ENCODE results near the gene FGF12. TPM values are rescaled to one million over a fixed set of nuclear protein-coding genes. Genes with fewer than 3 reads are reported as not detected.

FGF12 gene
- polyA plus RNA-seq, 2 of the 4 experiments (the other 2 are of a cell fraction) = 0.63 to 1.1 TPM

- TF ChIP-seq RARB (CRISPR knock-in tag; IDR thresholded peaks at IDR 0.05) = no peak
- TF ChIP-seq EHF (CRISPR knock-in tag; IDR thresholded peaks at IDR 0.05) = no peak
Observed at GRCh38 chr3:192685801-192686200, 41.5 kb downstream of the FGF12 start (continued).

GRCh38 chr3:192684151-192684550 lies 43.2 kb downstream of the FGF12 start:
- H3K9me3 ChIP-seq = no peaks in the 10 kb centered on the region
- no peak for ATAC-seq
- no peak for DNase-seq (ENCODE audit: low read depth in 1 of 2, low spot score in 1 of 2)
- no peaks in the 10 kb centered on the region for H3K4me1 ChIP-seq
- no peak for TF ChIP-seq RARB (CRISPR knock-in tag; IDR thresholded peaks at IDR 0.05)
- no peak for TF ChIP-seq NPAS2 (CRISPR knock-in tag; IDR thresholded peaks at IDR 0.05; ENCODE audit: borderline replicate concordance)
- no peak for TF ChIP-seq MAFK (IDR thresholded peaks at IDR 0.05; ENCODE audit: partially characterized antibody)
- no peak for TF ChIP-seq SMC3 (IDR thresholded peaks at IDR 0.05)
- no peak for TF ChIP-seq E2F6 (IDR thresholded peaks at IDR 0.05; ENCODE audit: borderline replicate concordance, low read depth)
- TF ChIP-seq POLR2A (IDR thresholded peaks at IDR 0.05; ENCODE audit: low read length) = no peak
- TF ChIP-seq TFCP2L1 (CRISPR knock-in tag; IDR thresholded peaks at IDR 0.05) = no peak
- TF ChIP-seq HDAC2 (IDR thresholded peaks at IDR 0.05) = no peak
- TF ChIP-seq CHD2 (IDR thresholded peaks at IDR 0.05; ENCODE audit: low read length, partially characterized antibody) = no peak
- no peak for TF ChIP-seq HOXB13 (CRISPR knock-in tag; IDR thresholded peaks at IDR 0.05; ENCODE audit: low read depth)
- H3K27ac ChIP-seq = no peak overlapping the region
- ChIA-PET POLR2A (no interaction called here), CTCF (no interaction called here)
- no peak overlapping the region for H3K4me2 ChIP-seq
- FAIRE-seq = no peak
- WGBS (ENCODE audit: missing lambda C conversion rate) = 34% methylated on average over 6 of the region's 6 CpGs
- no peak overlapping the region for H3K4me3 ChIP-seq

- FAIRE-seq (no peak), DNase-seq (ENCODE audit: low read depth in 1 of 2, low spot score in 1 of 2) (no peak), ATAC-seq (no peak)
- no peak overlapping the region for H3K4me2 ChIP-seq
- TF ChIP-seq POLR2A (IDR thresholded peaks at IDR 0.05; ENCODE audit: low read length) = no peak
- TF ChIP-seq BHLHE40 (IDR thresholded peaks at IDR 0.05; ENCODE audit: low read depth, low read length) = no peak
- TF ChIP-seq ELK1 (IDR thresholded peaks at IDR 0.05; ENCODE audit: low read depth, low read length) = no peak
- TF ChIP-seq REST (IDR thresholded peaks at IDR 0.05) = no peak
- TF ChIP-seq USF2 (IDR thresholded peaks at IDR 0.05) = no peak
- no peak for TF ChIP-seq HDAC2 (IDR thresholded peaks at IDR 0.05)
- no peak for TF ChIP-seq CBX8 (IDR thresholded peaks at IDR 0.05)
- no peak for TF ChIP-seq NPAS2 (CRISPR knock-in tag; IDR thresholded peaks at IDR 0.05; ENCODE audit: borderline replicate concordance)
- TF ChIP-seq PBX3 (IDR thresholded peaks at IDR 0.05) = no peak
- no peak for TF ChIP-seq NR3C1 (IDR thresholded peaks at IDR 0.05)
- no peak for TF ChIP-seq ZSCAN20 (CRISPR knock-in tag; IDR thresholded peaks at IDR 0.05)
- no peak for TF ChIP-seq POLR2AphosphoS2 (conservative IDR thresholded peaks at IDR 0.05; ENCODE audit: low read length)
- no peak for TF ChIP-seq CHD4 (IDR thresholded peaks at IDR 0.05; ENCODE audit: borderline replicate concordance)
- 15% methylated on average over 4 of the region's 4 CpGs for WGBS (ENCODE audit: missing lambda C conversion rate)
- H3K9me3 ChIP-seq = no peaks in the 10 kb centered on the region
- H3K4me1 ChIP-seq = no peaks in the 10 kb centered on the region
- CTCF ChIA-PET = no interaction called here
- no peak overlapping the region for H3K4me3 ChIP-seq
- no peak overlapping the region for H3K27ac ChIP-seq
- POLR2A ChIA-PET = no interaction called here
Observed at GRCh38 chr3:192675958-192676649, 51.2 kb downstream of the FGF12 start.

All from A549 (cell line).